Fibroblast of the conjunctiva (primary cell): ENCODE measurements around the gene NFRKB.
A peak's percentile ranks its signal among the peaks of the same experiment; 100 is the strongest.

Source experiments
- DNase-seq: peaks from one replicate; pipeline ENCODE4 v3.0.0-alpha.2; 2010; ENCODE audit warnings: low read depth

The NFRKB gene

GRCh38 chr11:129895126-129896041 is at the start of gene NFRKB:
TSS of gene NFRKB (minus strand) at chr11:129895578. CDS start at chr11:129892849, 2,729 bp downstream.
- peak; percentile 20 for DNase-seq

- no peak for DNase-seq
Observed at GRCh38 chr11:129944696-129945095, 49.3 kb upstream of the NFRKB start.

- DNase-seq = no peak
Observed at GRCh38 chr11:129943036-129943435, 47.7 kb upstream of the NFRKB start.

GRCh38 chr11:129939510-129939909 is 44.1 kb upstream of the NFRKB start:
- DNase-seq = no peak

- no peak for DNase-seq
Observed at GRCh38 chr11:129938764-129939163, 43.4 kb upstream of the NFRKB start.

- DNase-seq = no peak
Observed at GRCh38 chr11:129937592-129938238, 42.3 kb upstream of the NFRKB start.

- DNase-seq = no peak
Observed at GRCh38 chr11:129935723-129936122, 40.3 kb upstream of the NFRKB start.

- no peak for DNase-seq
Observed at GRCh38 chr11:129933891-129934290, 38.5 kb upstream of the NFRKB start.

- DNase-seq = no peak
Observed at GRCh38 chr11:129933262-129933661, 37.9 kb upstream of the NFRKB start.

- no peak for DNase-seq
Observed at GRCh38 chr11:129932381-129933067, 37.1 kb upstream of the NFRKB start.

GRCh38 chr11:129930743-129931142 is 35.4 kb upstream of the NFRKB start:
- DNase-seq = no peak

GRCh38 chr11:129930296-129930695 is 34.9 kb upstream of the NFRKB start:
- no peak for DNase-seq

- no peak for DNase-seq
Observed at GRCh38 chr11:129929721-129930120, 34.3 kb upstream of the NFRKB start.

- no peak for DNase-seq
Observed at GRCh38 chr11:129928923-129929692, 33.7 kb upstream of the NFRKB start.

GRCh38 chr11:129922674-129923073 is 27.3 kb upstream of the NFRKB start:
- DNase-seq = no peak

- no peak for DNase-seq
Observed at GRCh38 chr11:129918361-129918760, 23.0 kb upstream of the NFRKB start.

- no peak for DNase-seq
Observed at GRCh38 chr11:129917231-129917630, 21.9 kb upstream of the NFRKB start.

GRCh38 chr11:129911298-129911697 is 15.9 kb upstream of the NFRKB start:
- no peak for DNase-seq

GRCh38 chr11:129910360-129910759 is 15.0 kb upstream of the NFRKB start:
- DNase-seq = no peak

GRCh38 chr11:129905402-129905801 is 10.0 kb upstream of the NFRKB start:
- DNase-seq = no peak

GRCh38 chr11:129896062-129896461 is 684 bp upstream of the NFRKB start:
- DNase-seq = no peak
